Naive thymus-derived CD4-positive, alpha-beta T cell (primary cell): ENCODE data around the gene TRAM2. TPM values are rescaled to one million over a fixed set of nuclear protein-coding genes. Genes with fewer than 3 reads are reported as not detected.

ENCODE experiments used
- ATAC-seq: fragments of 150-1000 bp; cut with Tn5 transposase; 2 replicates; pipeline ENCODE4 v1.10.0; 2021; ENCODE audit warnings: mild to moderate bottlenecking, moderate library complexity
- CTCF ChIA-PET: fragments of 350-600 bp; sonication (Branson Sonifier 250); formaldehyde crosslinking; loops from one replicate; lab custom pipeline; 2021; ENCODE audit warnings: antibody characterized with exemption; lab: Charles Lee
- POLR2A ChIA-PET: fragments of 350-600 bp; sonication (Branson Sonifier 250); formaldehyde crosslinking; loops from one replicate; lab custom pipeline; 2021; ENCODE audit warnings: antibody characterized with exemption, inconsistent platforms; lab: Charles Lee
- DNase-seq, 9 donors: peaks; one replicate each; pipeline versions ENCODE4 v3.0.0 to v3.0.0-alpha.2; 2020 to 2022; ENCODE audit warnings: mixed read lengths in 1 of 9
- H3K27ac ChIP-seq: one replicate; pipeline ENCODE4 v1.7.0; 2013; ENCODE audit warnings: mild to moderate bottlenecking, low read depth, low read length, moderate library complexity
- H3K27me3 ChIP-seq, 2 donors: one replicate each; pipeline ENCODE4 v1.7.0; 2013; ENCODE audit warnings: low read length in 2 of 2, mild to moderate bottlenecking in 2 of 2, moderate library complexity in 2 of 2; ENCODE audit not compliant: control insufficient read depth in 2 of 2, insufficient read depth in 2 of 2
- H3K36me3 ChIP-seq, 3 experiments: 1 replicate in 2 of 3; 2 replicates in 1 of 3; pipeline ENCODE4 v1.7.0; 2013; ENCODE audit warnings: low read length in 3 of 3, mild to moderate bottlenecking in 3 of 3, moderate library complexity in 1 of 3; ENCODE audit not compliant: insufficient read depth in 3 of 3, control insufficient read depth in 2 of 3
- H3K4me1 ChIP-seq, 2 donors: one replicate each; pipeline ENCODE4 v1.7.0; 2013; ENCODE audit warnings: low read length in 2 of 2, mild to moderate bottlenecking in 2 of 2, moderate library complexity in 1 of 2; ENCODE audit not compliant: control insufficient read depth in 2 of 2, insufficient read depth in 2 of 2
- H3K4me3 ChIP-seq: 2 replicates; pipeline ENCODE4 v1.7.0; 2013; ENCODE audit warnings: mild to moderate bottlenecking, low read length
- H3K9me3 ChIP-seq, 3 experiments: 1 replicate in 2 of 3; 2 replicates in 1 of 3; pipeline ENCODE4 v1.7.0; 2013; ENCODE audit warnings: low read length in 3 of 3; ENCODE audit not compliant: control insufficient read depth in 2 of 3
- H3K27ac Mint-ChIP-seq, 9 donors: one replicate each; pipeline ENCODE4 v1.8.0; 2020 to 2022; ENCODE audit warnings: mixed read lengths in 9 of 9, mild to moderate bottlenecking in 8 of 9, moderate library complexity in 5 of 9, inconsistent platforms in 2 of 9
- H3K27me3 Mint-ChIP-seq, 5 donors: one replicate each; pipeline ENCODE4 v1.8.0; 2021 to 2022; ENCODE audit warnings: mixed read lengths in 5 of 5, mild to moderate bottlenecking in 1 of 5
- H3K36me3 Mint-ChIP-seq, 5 donors: one replicate each; pipeline ENCODE4 v1.8.0; 2020 to 2022; ENCODE audit warnings: mixed read lengths in 5 of 5, mild to moderate bottlenecking in 3 of 5, inconsistent platforms in 1 of 5
- H3K4me1 Mint-ChIP-seq, 7 donors: one replicate each; pipeline ENCODE4 v1.8.0; 2020 to 2022; ENCODE audit warnings: mixed read lengths in 7 of 7, mild to moderate bottlenecking in 3 of 7, inconsistent platforms in 1 of 7
- H3K4me3 Mint-ChIP-seq, 10 donors: one replicate each; pipeline ENCODE4 v1.8.0; 2020 to 2022; ENCODE audit warnings: mild to moderate bottlenecking in 10 of 10, mixed read lengths in 10 of 10, moderate library complexity in 6 of 10, inconsistent platforms in 2 of 10
- H3K9me3 Mint-ChIP-seq, 11 donors: one replicate each; pipeline ENCODE4 v1.8.0; 2020 to 2022; ENCODE audit warnings: mixed read lengths in 11 of 11, mild to moderate bottlenecking in 4 of 11, inconsistent platforms in 1 of 11, moderate library complexity in 1 of 11
- intact Hi-C, 2 donors: fragments of 100-400 bp; cut with micrococcal nuclease; formaldehyde crosslinking; loops; one replicate each; pipeline ENCODE4 v1.15.1; 2023
- polyA plus RNA-seq, 2 donors: library from polyadenylated mRNA; unstranded; fragments of 300-500 nt; fragmentation: Illumina TruSeq; gene quantifications; one replicate each; pipeline ENCODE4 v1.2.3, GENCODE V29; 2021
- total RNA-seq, 6 experiments: library from RNA in 5 of 6; stranded (reverse) in 5 of 6; gene quantifications; 1 replicate in 5 of 6; 2 replicates in 1 of 6; pipeline ENCODE4 v1.2.3 and lab custom pipeline; 2021 to 2026

TRAM2 gene
- total and polyA plus RNA-seq, 7 experiments from 2014 or later, result 3.2 to 10.9 (median 10.3) TPM

DNA sequence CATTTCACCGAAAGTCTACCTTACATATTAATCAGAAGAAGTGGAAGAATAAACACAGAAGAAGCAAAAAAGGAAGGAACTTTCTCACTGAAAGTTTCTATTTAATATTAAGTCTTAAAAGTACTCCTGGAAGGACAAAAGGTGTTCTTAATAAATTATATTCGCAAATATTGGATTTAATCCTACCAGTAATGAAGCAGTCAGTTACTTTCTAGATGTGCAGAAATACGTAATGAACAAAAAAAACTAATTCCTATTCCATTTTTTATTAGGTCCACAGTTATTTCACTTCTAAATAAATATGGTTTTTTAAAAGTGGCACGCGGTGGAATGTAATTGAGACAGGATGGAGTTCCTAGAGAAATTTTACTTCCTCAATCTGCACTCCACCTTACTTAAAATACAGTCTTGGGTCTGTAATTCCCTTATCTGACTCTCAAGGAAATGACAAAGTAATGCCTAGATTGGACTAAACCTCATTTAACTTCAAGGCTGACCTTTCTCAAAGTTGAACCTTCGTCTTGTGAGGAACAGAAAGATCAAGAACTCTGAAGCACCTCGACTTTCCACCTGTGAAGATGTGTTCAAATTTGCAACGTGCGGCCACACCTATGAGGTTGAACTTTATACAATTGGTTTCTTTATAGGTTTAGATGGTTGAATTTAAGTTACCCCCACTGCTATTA is 1.1 kb upstream of the TRAM2 start:
- POLR2A ChIA-PET, result no interaction called here

DNA sequence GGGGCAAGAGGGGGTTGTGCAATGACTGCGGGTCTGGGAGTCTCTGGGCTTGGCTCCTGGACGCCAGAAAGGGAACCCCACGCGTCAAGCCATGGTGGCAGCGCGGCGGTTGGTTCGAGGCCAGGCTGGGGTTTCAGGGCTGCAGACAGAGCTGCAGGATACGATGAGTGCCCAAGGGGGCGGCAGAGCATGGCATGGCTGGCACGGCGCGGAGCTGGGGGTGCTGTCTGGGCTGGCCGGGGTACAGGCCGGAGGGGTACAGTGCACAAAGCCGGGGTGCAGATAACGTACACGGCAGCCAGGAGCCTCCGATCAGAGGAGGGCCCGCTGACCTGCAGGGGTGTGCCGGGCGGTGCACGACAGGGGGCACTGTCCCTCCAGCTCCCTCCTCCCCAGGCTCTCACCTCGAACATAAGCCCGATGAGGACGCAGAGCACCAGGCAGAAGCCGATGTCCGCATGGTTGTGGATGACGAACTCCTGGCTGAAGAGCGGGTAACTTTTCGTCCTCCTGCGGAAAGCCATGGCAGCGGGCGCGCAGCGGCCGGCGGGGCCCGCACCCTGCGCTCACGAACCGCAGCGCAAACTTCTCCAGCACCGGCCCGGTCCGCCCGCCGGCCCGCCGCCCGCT is 353 bp downstream of the TRAM2 start:
- peaks cover 0 to 17% (median 0%) of the 10 kb centered on the region in 5 donors for H3K27me3 Mint-ChIP-seq
- ChIA-PET POLR2A (interaction anchor here (0.9 to 1.4 kb wide), 2 partner anchors 161 to 187 kb away, joined by 4 to 6 read pairs; no protein-coding TSS in a partner anchor), CTCF (interaction anchor here (0.7 to 2.8 kb wide), 4 partner anchors 176 to 291 kb away, joined by 3 to 7 read pairs (median 4); partner anchors contain the start of gene PAQR8)
- ATAC-seq (peak; percentile 59), DNase-seq (peak in 8 of 9 donors; percentile 14 to 56 (median 45))
- intact Hi-C loops, result loop anchor here (1.0 to 5.0 kb wide), 16 partner anchors 76 to 1218 kb away; partner anchors contain the start of genes EFHC1 (in 2 of the 2), MCM3 (in 2 of the 2), PAQR8 (in 2 of the 2) and FBXO9 (in 1 of the 2)
- H3K27ac Mint-ChIP-seq, result peak overlapping the region; percentile 56 to 93 (median 81)
- H3K4me3 Mint-ChIP-seq, result peak overlapping the region; percentile 82 to 95 (median 88)
- Histone ChIP-seq H3K4me3 (peak overlapping the region; percentile 76), H3K27me3 (no peaks in the 10 kb centered on the region), H3K4me1 (peaks cover 27 to 34% of the 10 kb centered on the region in 2 donors), H3K27ac (peak overlapping the region; percentile 59), H3K9me3 (no peaks in the 10 kb centered on the region), H3K36me3 (peaks cover 0 to 4% (median 0%) of the 10 kb centered on the region in 3 experiments)
- no peaks in the 10 kb centered on the region for H3K9me3 Mint-ChIP-seq
- H3K36me3 Mint-ChIP-seq, result peaks cover 0 to 4% (median 3%) of the 10 kb centered on the region in 5 donors
- H3K4me1 Mint-ChIP-seq, result peaks cover 41 to 67% (median 56%) of the 10 kb centered on the region in 7 donors

More for the DNA sequence above, 1.1 kb upstream of the TRAM2 start:
- no peaks in the 10 kb centered on the region for H3K9me3 ChIP-seq
- H3K4me1 ChIP-seq, result peaks cover 27 to 33% of the 10 kb centered on the region in 2 donors
- peak overlapping the region; percentile 63 for H3K4me3 ChIP-seq
- Mint-ChIP-seq H3K4me3 (peak overlapping the region; percentile 64 to 89 (median 84)), H3K27me3 (peaks cover 0 to 26% (median 0%) of the 10 kb centered on the region in 5 donors), H3K4me1 (peaks cover 33 to 55% (median 44%) of the 10 kb centered on the region in 7 donors), H3K9me3 (peaks cover 0 to 5% (median 0%) of the 10 kb centered on the region in 11 donors), H3K36me3 (peaks cover 0 to 13% (median 7%) of the 10 kb centered on the region in 5 donors), H3K27ac (peak overlapping the region; percentile 61 to 91 (median 80))
- CTCF ChIA-PET, result no interaction called here
- intact Hi-C loops, result loop anchor here (1.0 to 5.0 kb wide), 14 partner anchors 85 to 1217 kb away; partner anchors contain the start of genes EFHC1 (in 2 of the 2), MCM3 (in 2 of the 2), FBXO9 (in 1 of the 2) and GCLC (in 1 of the 2)
- no peaks in the 10 kb centered on the region for H3K27me3 ChIP-seq
- ATAC-seq (no peak), DNase-seq (peak in 1 of 9 donors; percentile 6)
- H3K36me3 ChIP-seq, result peaks cover 0 to 4% (median 0%) of the 10 kb centered on the region in 3 experiments
- H3K27ac ChIP-seq, result peak overlapping the region; percentile 80

DNA sequence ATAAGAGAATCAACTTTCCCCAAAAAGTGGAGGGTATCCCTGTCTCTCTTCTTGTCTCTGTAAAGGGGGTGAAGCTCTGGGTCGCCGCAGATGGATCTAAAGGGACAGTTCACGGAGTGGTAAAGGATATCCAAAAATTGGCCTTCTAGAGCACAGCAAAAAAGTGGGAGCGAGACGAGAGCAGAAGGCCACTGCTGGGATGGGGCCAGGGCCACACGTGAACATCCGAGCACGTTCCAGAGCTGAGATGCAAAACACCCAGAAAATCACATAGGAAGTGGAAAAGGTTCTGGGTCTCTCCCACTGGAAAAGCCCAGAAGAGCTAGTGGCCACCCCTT is 837 bp downstream of the TRAM2 start:
- Mint-ChIP-seq H3K9me3 (no peaks in the 10 kb centered on the region), H3K27ac (peak overlapping the region; percentile 72 to 93 (median 89)), H3K4me1 (peaks cover 43 to 72% (median 61%) of the 10 kb centered on the region in 7 donors), H3K36me3 (peaks cover 0 to 4% (median 3%) of the 10 kb centered on the region in 5 donors), H3K27me3 (peaks cover 0 to 16% (median 0%) of the 10 kb centered on the region in 5 donors), H3K4me3 (peak overlapping the region; percentile 82 to 95 (median 88))
- Histone ChIP-seq H3K4me1 (peaks cover 27 to 34% of the 10 kb centered on the region in 2 donors), H3K4me3 (peak overlapping the region; percentile 76), H3K36me3 (peaks cover 0 to 4% (median 0%) of the 10 kb centered on the region in 3 experiments), H3K27ac (peak overlapping the region; percentile 59), H3K27me3 (no peaks in the 10 kb centered on the region), H3K9me3 (no peaks in the 10 kb centered on the region)
- POLR2A ChIA-PET, result interaction anchor here (0.9 to 1.4 kb wide), 3 partner anchors 161 to 186 kb away, joined by 4 to 6 read pairs (median 4); no protein-coding TSS in a partner anchor
- CTCF ChIA-PET, result interaction anchor here (0.7 to 2.8 kb wide), 3 partner anchors 176 to 214 kb away, joined by 3 to 7 read pairs (median 4); partner anchors contain the start of gene PAQR8
- ATAC-seq (no peak), DNase-seq (peak in 2 of 9 donors; percentile 3)
- intact Hi-C loops, result loop anchor here (1.0 to 5.0 kb wide), 10 partner anchors 76 to 1219 kb away; partner anchors contain the start of genes GCLC (in 1 of the 2), GSTA4 (in 1 of the 2), LRRC1 (in 1 of the 2) and PAQR8 (in 1 of the 2)

DNA sequence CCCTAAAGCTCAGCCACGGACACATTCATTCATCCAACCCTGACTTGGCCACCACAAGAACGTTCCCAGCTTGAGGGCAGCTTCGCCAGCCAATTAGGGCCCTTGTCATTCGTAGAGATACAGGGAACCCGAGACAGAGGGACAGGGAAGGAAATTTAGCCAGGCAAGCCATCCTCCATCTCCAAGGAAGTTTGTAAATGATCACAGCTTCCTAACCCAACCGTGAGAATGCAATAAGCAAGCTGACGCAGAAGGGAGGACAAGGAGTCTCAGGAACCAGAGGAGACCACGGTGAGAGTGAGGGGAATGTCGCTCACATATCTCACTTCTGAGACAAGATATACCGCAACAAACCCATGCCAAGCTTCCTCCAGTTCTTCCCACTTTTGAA is 1.4 kb downstream of the TRAM2 start:
- CTCF ChIA-PET, result interaction anchor here (0.6 to 2.8 kb wide), 4 partner anchors 14 to 291 kb away, joined by 3 to 7 read pairs (median 4); partner anchors contain the start of genes MCM3 and PAQR8
- Mint-ChIP-seq H3K9me3 (no peaks in the 10 kb centered on the region), H3K36me3 (peaks cover 0 to 4% (median under 1%) of the 10 kb centered on the region in 5 donors), H3K4me1 (peaks cover 43 to 77% (median 65%) of the 10 kb centered on the region in 7 donors), H3K4me3 (peak overlapping the region; percentile 82 to 95 (median 88)), H3K27me3 (peaks cover 0 to 12% (median 0%) of the 10 kb centered on the region in 5 donors), H3K27ac (peak overlapping the region; percentile 45 to 93 (median 89))
- Histone ChIP-seq H3K27me3 (no peaks in the 10 kb centered on the region), H3K36me3 (peaks cover 0 to 4% (median 0%) of the 10 kb centered on the region in 3 experiments), H3K4me3 (peak overlapping the region; percentile 7), H3K27ac (peak overlapping the region; percentile 57), H3K9me3 (no peaks in the 10 kb centered on the region), H3K4me1 (peaks cover 27 to 34% of the 10 kb centered on the region in 2 donors)
- no peak for ATAC-seq
- POLR2A ChIA-PET, result interaction anchor here (0.9 to 1.4 kb wide), 4 partner anchors 160 to 419 kb away, joined by 3 to 6 read pairs (median 4); partner anchors contain the start of gene GSTA4
- DNase-seq, result peak in 2 of 9 donors; percentile 3 to 7
- intact Hi-C loops, result loop anchor here (2.0 to 5.0 kb wide), 4 partner anchors 41 to 1217 kb away; partner anchors contain the start of gene GCLC (in 1 of the 2)

DNA sequence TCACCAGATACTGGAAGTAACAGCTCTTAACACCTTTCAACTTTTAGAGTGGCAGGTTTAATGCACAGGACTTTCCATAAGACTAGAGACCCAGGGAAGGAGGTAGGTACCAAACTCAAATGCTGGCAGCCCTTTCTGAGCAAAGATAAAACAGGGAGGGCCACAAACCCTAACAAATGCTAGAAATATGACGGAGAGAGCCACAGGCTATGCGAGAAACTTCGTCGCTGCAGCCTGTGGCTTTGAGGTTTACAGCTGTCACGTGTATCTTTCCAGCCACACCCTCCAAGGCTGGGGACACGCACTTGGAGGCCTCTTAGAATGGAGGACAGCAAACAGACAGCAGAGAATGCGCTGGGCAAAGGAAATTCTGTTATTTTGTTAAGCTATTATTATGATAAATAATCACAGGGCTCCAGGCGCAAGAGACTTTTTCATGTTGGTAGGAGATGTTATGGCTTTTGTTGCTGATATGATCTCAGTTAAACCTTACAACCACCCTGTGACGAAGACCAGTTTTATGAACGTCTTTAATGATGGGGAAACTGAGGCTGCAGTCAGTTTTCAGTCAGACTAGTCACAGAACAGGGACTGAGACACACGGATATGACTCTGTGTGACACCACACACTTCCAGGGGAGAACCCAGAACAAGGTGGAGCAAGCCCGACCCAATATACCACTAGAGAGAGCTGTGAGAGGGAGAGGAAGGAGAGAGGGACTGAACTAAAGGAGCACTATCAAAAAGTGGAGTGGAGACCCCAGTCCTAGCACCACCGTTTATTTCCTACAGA is 2.0 kb downstream of the TRAM2 start:
- Histone ChIP-seq H3K27ac (peak overlapping the region; percentile 57), H3K36me3 (peaks cover 0 to 4% (median 0%) of the 10 kb centered on the region in 3 experiments), H3K27me3 (no peaks in the 10 kb centered on the region), H3K4me1 (peaks cover 27 to 34% of the 10 kb centered on the region in 2 donors), H3K9me3 (no peaks in the 10 kb centered on the region), H3K4me3 (peak overlapping the region; percentile 22)
- Mint-ChIP-seq H3K27me3 (peaks cover 0 to 9% (median 0%) of the 10 kb centered on the region in 5 donors), H3K36me3 (peaks cover 0 to 4% (median 0%) of the 10 kb centered on the region in 5 donors), H3K9me3 (no peaks in the 10 kb centered on the region), H3K27ac (peak overlapping the region; percentile 80 to 93 (median 89)), H3K4me1 (peaks cover 43 to 83% (median 64%) of the 10 kb centered on the region in 7 donors), H3K4me3 (peak overlapping the region; percentile 82 to 95 (median 88))
- intact Hi-C loops, result loop anchor here (2.0 to 5.0 kb wide), 4 partner anchors 40 to 1217 kb away; partner anchors contain the start of gene GCLC (in 1 of the 2)
- ATAC-seq (peak; percentile 66), DNase-seq (peak; percentile 27 to 77 (median 66))
- CTCF ChIA-PET, result interaction anchor here (0.6 to 2.8 kb wide), 3 partner anchors 14 to 290 kb away, joined by 3 to 7 read pairs (median 5); partner anchors contain the start of genes MCM3 and PAQR8
- POLR2A ChIA-PET, result interaction anchor here (0.8 to 1.4 kb wide), 5 partner anchors 22 to 420 kb away, joined by 3 to 6 read pairs (median 4); partner anchors contain the start of gene GSTA4
